ENCODE measurements around the gene GLP1R. TPM values are rescaled to one million over a fixed set of nuclear protein-coding genes. Genes with fewer than 3 reads are reported as not detected.

The GLP1R gene
- total RNA-seq, 1 experiment from 2014 or later: not detected

- intact Hi-C loops (cut with micrococcal nuclease; ENCODE audit: unreplicated experiment) (no loop called here), in situ Hi-C loops (cut with HindIII; ENCODE audit: low pct_unique_long_range_greater_than_20kb, low sequenced_read_pairs) (no loop called here)
- Histone ChIP-seq H3K27ac (ENCODE audit: low read length) (no peak overlapping the region), H3K4me3 (ENCODE audit: low read depth in 2 of 2, low read length in 2 of 2) (no peak overlapping the region), H3K4me1 (ENCODE audit: control insufficient read depth, insufficient read depth, low read length) (peaks cover 7% of the 10 kb centered on the region; the same call in 1 of the 2 replicates), H3K36me3 (ENCODE audit: control insufficient read depth, insufficient read depth, low read length) (no peaks in the 10 kb centered on the region), H3K9me3 (ENCODE audit: control insufficient read depth, insufficient read depth, low read depth, low read length) (no peaks in the 10 kb centered on the region), H3K27me3 (ENCODE audit: control insufficient read depth, insufficient read depth, low read length) (peaks cover 2% of the 10 kb centered on the region; the same call in 1 of the 2 replicates)
- ATAC-seq (no peak), DNase-seq (ENCODE audit: low read depth, low spot score) (no peak)
- ChIA-PET POLR2A (interaction anchor here (0.5 kb wide), 1 partner anchor 101 kb away, joined by 7 read pairs; no protein-coding TSS in a partner anchor), CTCF (no interaction called here)
- no peak for TF ChIP-seq TCF7L2 (IDR thresholded peaks at IDR 0.05; ENCODE audit: low read depth, low read length)
- TF ChIP-seq SIN3A (IDR thresholded peaks at IDR 0.05; ENCODE audit: borderline replicate concordance, insufficient read depth, low read depth, low read length): no peak
- TF ChIP-seq, protein P1, sequence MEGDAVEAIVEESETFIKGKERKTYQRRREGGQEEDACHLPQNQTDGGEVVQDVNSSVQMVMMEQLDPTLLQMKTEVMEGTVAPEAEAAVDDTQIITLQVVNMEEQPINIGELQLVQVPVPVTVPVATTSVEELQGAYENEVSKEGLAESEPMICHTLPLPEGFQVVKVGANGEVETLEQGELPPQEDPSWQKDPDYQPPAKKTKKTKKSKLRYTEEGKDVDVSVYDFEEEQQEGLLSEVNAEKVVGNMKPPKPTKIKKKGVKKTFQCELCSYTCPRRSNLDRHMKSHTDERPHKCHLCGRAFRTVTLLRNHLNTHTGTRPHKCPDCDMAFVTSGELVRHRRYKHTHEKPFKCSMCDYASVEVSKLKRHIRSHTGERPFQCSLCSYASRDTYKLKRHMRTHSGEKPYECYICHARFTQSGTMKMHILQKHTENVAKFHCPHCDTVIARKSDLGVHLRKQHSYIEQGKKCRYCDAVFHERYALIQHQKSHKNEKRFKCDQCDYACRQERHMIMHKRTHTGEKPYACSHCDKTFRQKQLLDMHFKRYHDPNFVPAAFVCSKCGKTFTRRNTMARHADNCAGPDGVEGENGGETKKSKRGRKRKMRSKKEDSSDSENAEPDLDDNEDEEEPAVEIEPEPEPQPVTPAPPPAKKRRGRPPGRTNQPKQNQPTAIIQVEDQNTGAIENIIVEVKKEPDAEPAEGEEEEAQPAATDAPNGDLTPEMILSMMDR (IDR thresholded peaks at IDR 0.05): no peak
- no peak for TF ChIP-seq POLR2AphosphoS5 (IDR thresholded peaks at IDR 0.05; ENCODE audit: low read depth, low read length)
- TF ChIP-seq REST (IDR thresholded peaks at IDR 0.05; ENCODE audit: insufficient read depth in 1 of 2, low read depth in 2 of 2, low read length in 1 of 2): no peak
- no TSS peak for BruUV-seq (replicated peaks)
Measured at GRCh38 chr6:39057251-39058155, 8.9 kb downstream of the GLP1R start.

- ATAC-seq: no peak
- peaks cover 2% of the 10 kb centered on the region; the same call in 1 of the 2 replicates for H3K27me3 ChIP-seq (ENCODE audit: control insufficient read depth, insufficient read depth, low read length)
- H3K27ac ChIP-seq (ENCODE audit: low read length): no peak overlapping the region
- H3K4me1 ChIP-seq (ENCODE audit: control insufficient read depth, insufficient read depth, low read length): peaks cover 7% of the 10 kb centered on the region; the same call in 1 of the 2 replicates
- H3K9me3 ChIP-seq (ENCODE audit: control insufficient read depth, insufficient read depth, low read depth, low read length): no peaks in the 10 kb centered on the region
- BruUV-seq (replicated peaks): no TSS peak
- DNase-seq (ENCODE audit: low read depth, low spot score): no peak
- no peak overlapping the region for H3K4me3 ChIP-seq (ENCODE audit: low read depth in 2 of 2, low read length in 2 of 2)
- no peak for TF ChIP-seq POLR2AphosphoS5 (IDR thresholded peaks at IDR 0.05; ENCODE audit: low read depth, low read length)
- no peak for TF ChIP-seq SIN3A (IDR thresholded peaks at IDR 0.05; ENCODE audit: borderline replicate concordance, insufficient read depth, low read depth, low read length)
- TF ChIP-seq REST (IDR thresholded peaks at IDR 0.05; ENCODE audit: insufficient read depth in 1 of 2, low read depth in 2 of 2, low read length in 1 of 2): no peak
- no peak for TF ChIP-seq TCF7L2 (IDR thresholded peaks at IDR 0.05; ENCODE audit: low read depth, low read length)
- TF ChIP-seq, protein P1 (IDR thresholded peaks at IDR 0.05): no peak
- ChIA-PET CTCF (no interaction called here), POLR2A (no interaction called here)
- H3K36me3 ChIP-seq (ENCODE audit: control insufficient read depth, insufficient read depth, low read length): no peaks in the 10 kb centered on the region
- in situ Hi-C loops (cut with HindIII; ENCODE audit: low pct_unique_long_range_greater_than_20kb, low sequenced_read_pairs) (no loop called here), intact Hi-C loops (cut with micrococcal nuclease; ENCODE audit: unreplicated experiment) (no loop called here)
Measured at GRCh38 chr6:39058471-39059147, 10.0 kb downstream of the GLP1R start.

Measured in Panc1 (cell line).